HPDE6-E6E7 (cell line): ENCODE data around the gene CTIF.

Experiments used
- DNase-seq: peaks from one replicate; pipeline ENCODE4 v3.0.0; 2011; ENCODE audit warnings: missing footprints; ENCODE audit errors: extremely low spot score

The CTIF gene

GRCh38 chr18:48818329-48819254 is 279.8 kb downstream of the CTIF start:
- no peak for DNase-seq

GRCh38 chr18:48819276-48819675 is 280.4 kb downstream of the CTIF start:
- DNase-seq: no peak

DNA sequence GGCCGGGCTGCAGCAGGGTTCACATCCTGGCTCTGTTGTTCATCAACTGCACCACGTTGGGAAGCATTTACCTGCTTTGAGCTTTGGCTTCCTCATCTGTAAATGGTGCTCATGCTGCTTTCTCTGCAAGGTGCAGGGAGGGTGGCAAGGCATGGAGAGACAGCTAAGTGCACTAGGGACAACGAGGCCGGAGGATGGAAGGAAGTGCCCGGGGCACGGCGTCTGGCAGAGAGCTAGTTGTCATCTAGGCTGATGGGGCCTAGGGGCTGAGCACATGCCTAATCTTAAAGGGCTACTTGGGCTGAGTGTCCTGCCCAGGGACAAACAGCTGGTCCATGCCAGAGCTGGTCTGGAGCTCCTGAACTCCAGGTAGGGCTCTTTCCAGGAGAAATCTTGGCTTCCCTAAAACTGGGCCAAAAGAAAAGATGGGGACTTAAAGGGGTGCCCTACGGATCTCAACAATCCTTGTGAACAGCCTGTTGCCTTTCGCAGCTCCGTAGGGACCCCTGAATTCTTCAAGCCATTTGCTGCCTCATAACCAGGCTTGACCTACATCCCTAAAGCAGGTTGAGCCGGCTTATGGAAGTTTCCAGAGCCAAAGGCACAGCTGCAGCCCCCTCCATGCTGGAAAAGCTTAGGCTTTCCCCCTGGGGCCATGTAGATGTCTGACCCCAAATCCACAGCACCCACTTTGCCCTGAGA is 281.1 kb downstream of the CTIF start:
- DNase-seq: no peak

- no peak for DNase-seq
These were observed 281.8 kb downstream of the CTIF start for GRCh38 chr18:48820483-48821250.

DNA sequence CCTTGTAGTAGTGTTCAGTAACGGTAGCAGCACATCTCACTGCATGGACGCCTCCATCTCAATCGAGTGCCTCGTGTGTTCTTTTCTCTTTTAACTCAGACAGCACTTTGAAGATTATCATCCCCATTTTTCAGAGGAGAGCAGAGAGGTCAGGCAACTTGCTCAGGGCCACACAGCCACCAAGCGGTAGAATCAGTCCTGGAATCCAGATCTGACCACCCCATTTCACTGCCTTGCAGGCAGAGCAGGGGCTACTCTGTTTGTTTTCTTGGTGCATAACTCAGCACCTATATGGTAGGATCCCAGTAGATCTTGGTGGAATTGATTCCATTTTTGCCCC is 282.4 kb downstream of the CTIF start:
- no peak for DNase-seq

- DNase-seq: no peak
These were observed 283.0 kb downstream of the CTIF start for GRCh38 chr18:48821845-48822244.

- DNase-seq: no peak
These were observed 285.6 kb downstream of the CTIF start for GRCh38 chr18:48824231-48824970.

GRCh38 chr18:48825101-48825745 is 286.4 kb downstream of the CTIF start:
- DNase-seq: no peak

GRCh38 chr18:48826271-48826670 is 287.4 kb downstream of the CTIF start:
- DNase-seq: no peak

DNA sequence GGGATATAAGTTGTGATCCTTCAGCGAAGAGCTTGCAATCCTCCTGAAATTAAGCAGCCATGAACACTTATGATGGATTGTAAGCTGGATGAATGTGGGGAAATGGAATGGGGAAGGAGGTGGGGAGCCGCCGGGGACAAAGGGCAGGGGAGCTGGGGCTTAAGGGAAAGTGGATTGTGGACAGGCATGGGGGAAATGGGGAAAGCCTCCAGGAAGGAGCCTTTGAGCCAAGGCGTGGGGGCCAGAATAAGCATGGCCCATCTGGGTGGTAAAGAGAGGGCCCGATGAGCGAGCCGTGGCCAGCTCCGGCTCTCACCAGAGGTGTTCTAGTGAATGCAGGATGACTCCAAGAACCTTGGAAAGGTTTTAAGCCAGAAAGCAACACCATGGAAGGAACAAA is 288.0 kb downstream of the CTIF start:
- no peak for DNase-seq

- no peak for DNase-seq
These were observed 288.7 kb downstream of the CTIF start for GRCh38 chr18:48827291-48828193.

DNA sequence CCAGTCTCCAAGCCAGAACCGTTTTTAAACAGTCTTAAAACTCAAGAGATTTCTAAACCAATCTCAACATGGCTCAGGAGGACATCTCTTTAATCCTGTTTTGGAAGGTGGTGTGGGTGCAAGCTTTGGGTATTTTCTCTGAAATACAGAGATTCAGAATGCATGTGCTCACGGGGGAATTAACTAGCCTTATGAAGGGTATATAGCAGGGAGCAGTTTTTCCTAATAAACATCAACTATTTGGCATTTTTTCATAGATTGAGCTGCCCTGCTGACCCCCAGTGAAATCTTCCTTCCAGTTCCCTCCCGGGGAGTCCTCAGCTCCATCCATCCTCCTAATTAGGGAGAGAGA is 289.3 kb downstream of the CTIF start:
- no peak for DNase-seq

GRCh38 chr18:48828691-48829442 is 290.0 kb downstream of the CTIF start:
- DNase-seq: no peak

DNA sequence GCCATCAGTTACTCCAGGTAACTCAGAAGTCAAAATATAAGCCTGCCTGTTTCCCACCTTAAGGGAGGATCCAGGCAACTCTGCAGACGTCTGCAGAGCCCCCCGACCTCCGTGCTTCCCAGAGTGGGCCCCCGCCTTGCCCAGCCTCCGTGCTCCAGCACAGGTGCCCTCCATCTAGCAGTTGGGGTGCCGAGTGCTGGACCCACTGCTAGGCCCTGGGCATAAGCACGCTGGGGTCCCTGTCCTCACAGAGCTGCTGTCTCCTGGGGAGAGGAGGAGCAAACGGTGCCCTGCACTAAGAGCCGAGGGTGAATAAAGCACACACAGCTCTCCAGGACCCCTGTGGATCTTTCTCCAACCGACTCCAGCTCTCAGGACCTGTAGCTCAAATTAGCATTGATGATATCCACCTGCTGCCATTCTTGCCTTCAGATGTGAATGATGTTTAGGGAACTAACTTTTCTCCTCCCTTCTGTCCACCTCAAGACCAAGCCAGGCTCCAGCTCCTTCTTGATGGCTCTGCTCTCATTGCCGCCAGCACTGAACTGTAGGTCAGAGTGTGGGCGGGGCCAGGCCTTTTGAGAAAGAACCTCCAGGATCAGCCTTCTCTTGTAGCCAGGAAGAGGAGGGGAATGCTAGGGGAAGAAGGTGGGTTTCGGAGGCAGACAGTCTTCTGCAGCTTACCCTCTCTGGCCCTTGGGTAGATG is 290.8 kb downstream of the CTIF start:
- DNase-seq: no peak

DNA sequence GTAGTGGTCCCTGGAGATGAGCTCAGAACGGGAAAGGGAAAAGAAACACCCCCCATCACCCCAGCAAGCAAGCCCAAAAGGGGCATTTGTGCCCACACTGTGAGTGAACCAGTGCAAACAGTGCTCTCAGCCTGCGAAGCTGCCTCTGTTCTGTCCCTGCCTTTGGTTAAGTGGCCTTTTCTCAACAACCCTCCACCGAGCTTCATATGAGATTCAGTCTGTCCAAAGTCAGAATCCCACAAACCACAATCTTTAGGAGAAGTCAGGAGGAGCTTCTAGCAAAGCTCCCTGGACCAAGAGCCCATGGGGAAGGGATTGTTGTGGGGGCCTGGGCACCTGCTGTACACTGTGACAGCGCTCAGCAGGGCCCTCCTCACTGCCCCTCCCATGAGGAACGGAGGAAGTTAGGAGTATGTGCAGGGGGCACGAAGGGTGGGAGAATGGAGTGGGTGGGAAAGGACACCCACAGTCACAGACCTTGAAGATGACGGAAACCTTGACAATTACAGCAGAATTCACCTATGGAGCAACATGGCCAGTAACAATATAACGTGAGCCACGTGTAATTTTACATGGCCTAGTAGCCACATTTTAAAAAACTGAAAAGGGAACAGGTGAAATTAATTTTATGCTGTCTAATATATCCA is 292.4 kb downstream of the CTIF start:
- DNase-seq: no peak

DNA sequence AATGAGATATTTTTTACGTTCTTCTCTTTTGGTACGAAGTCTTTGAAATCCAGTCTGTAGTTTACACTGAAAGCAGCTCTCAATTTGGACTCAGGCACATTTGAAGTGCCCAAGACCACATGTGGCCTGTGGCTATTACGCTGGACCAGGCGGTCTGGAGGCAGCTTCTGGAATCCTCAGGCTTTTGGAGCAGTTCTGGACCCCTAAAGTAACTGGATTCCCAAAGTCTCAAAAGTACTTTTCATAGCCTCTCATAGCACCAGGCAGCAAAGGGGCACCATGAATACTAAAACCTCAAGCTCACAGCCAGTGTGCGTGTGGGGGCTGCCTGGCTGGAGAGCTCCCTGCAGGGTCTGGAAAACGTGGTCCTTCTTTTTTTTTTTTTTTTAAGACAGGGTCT is 293.0 kb downstream of the CTIF start:
- no peak for DNase-seq

DNA sequence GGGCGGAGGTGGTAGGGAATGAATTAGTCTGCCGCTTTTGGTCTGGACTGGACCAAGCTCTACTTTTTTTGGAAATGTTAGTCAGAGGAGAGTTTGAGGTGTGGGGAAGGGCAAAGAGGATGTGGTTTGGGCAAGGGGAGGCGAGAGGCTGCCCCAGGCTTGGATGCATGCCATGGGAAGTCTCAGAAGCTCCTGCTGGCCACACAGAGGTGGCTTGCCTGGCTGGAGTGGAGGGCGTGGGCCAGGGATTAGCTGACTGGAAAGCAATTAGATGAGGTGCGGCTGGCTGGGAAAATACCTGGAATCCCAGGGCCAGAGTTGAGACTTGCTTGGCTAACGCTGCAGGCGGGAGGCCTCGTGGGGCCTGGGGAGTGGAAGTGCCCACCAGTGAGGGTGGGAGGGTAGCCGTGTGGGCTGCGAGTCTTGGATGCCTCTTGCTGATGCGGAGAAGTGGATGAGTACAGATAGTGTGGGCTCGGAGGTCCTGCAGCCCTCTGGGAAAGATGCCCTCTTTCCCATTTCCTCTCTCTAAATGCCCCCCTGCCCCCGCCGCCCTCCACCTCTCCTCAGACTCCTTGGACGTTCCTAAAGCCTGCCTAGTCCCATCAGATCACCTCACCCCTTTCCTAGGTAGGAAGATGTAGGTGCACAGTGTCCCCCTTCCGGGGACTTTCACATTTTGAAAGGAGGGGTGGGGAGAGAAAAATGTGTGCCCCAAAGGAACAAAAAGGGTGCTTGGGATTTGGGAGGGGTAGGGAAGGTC is 294.3 kb downstream of the CTIF start:
- peak; percentile 41 for DNase-seq
